ENCODE results near the gene PALM. TPM values are rescaled to one million over a fixed set of nuclear protein-coding genes. Genes with fewer than 3 reads are reported as not detected.
"Not testable (repeated sequence)": the region's sequence is repeated elsewhere in the genome, so short reads cannot be mapped to it uniquely, and the experiment has no call there.

Gene PALM
- polyA plus RNA-seq, 2 of the 4 experiments (the other 2 are of a cell fraction), result 3.0 to 15.7 TPM

GRCh38 chr19:664913-665443 lies 43.8 kb upstream of the PALM start:
- no peak for FAIRE-seq
- WGBS (ENCODE audit: missing lambda C conversion rate), result 8% methylated on average over 2 of the region's 24 CpGs
- no peak overlapping the region for H3K4me3 ChIP-seq
- ATAC-seq, result peak; percentile 69 to 74
- TF ChIP-seq, protein P1, sequence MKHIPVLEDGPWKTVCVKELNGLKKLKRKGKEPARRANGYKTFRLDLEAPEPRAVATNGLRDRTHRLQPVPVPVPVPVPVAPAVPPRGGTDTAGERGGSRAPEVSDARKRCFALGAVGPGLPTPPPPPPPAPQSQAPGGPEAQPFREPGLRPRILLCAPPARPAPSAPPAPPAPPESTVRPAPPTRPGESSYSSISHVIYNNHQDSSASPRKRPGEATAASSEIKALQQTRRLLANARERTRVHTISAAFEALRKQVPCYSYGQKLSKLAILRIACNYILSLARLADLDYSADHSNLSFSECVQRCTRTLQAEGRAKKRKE (CRISPR knock-in tag; IDR thresholded peaks at IDR 0.05; ENCODE audit: low read depth), result no peak
- TF ChIP-seq HOXB13 (CRISPR knock-in tag; IDR thresholded peaks at IDR 0.05; ENCODE audit: low read depth), result no peak
- TF ChIP-seq CBX8 (IDR thresholded peaks at IDR 0.05), result no peak
- TF ChIP-seq RAD21 (conservative IDR thresholded peaks at IDR 0.05 in 1 of 2, IDR thresholded peaks at IDR 0.05 in 1 of 2), result peak; percentile 87 to 90
- no peak for TF ChIP-seq TFCP2L1 (CRISPR knock-in tag; IDR thresholded peaks at IDR 0.05)
- TF ChIP-seq CHD2 (IDR thresholded peaks at IDR 0.05; ENCODE audit: low read length, partially characterized antibody), result no peak
- TF ChIP-seq SMC3 (IDR thresholded peaks at IDR 0.05), result peak; percentile 86
- TF ChIP-seq, protein P2, sequence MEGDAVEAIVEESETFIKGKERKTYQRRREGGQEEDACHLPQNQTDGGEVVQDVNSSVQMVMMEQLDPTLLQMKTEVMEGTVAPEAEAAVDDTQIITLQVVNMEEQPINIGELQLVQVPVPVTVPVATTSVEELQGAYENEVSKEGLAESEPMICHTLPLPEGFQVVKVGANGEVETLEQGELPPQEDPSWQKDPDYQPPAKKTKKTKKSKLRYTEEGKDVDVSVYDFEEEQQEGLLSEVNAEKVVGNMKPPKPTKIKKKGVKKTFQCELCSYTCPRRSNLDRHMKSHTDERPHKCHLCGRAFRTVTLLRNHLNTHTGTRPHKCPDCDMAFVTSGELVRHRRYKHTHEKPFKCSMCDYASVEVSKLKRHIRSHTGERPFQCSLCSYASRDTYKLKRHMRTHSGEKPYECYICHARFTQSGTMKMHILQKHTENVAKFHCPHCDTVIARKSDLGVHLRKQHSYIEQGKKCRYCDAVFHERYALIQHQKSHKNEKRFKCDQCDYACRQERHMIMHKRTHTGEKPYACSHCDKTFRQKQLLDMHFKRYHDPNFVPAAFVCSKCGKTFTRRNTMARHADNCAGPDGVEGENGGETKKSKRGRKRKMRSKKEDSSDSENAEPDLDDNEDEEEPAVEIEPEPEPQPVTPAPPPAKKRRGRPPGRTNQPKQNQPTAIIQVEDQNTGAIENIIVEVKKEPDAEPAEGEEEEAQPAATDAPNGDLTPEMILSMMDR (IDR thresholded peaks at IDR 0.05), result peak; percentile 77
- TF ChIP-seq NPAS2 (CRISPR knock-in tag; IDR thresholded peaks at IDR 0.05; ENCODE audit: borderline replicate concordance), result no peak
- TF ChIP-seq E2F6 (IDR thresholded peaks at IDR 0.05; ENCODE audit: borderline replicate concordance, low read depth), result 0 out of 2 replicates have a peak, but pooled peaks have one; percentile 15
- no peak for TF ChIP-seq POLR2AphosphoS2 (conservative IDR thresholded peaks at IDR 0.05; ENCODE audit: low read length)
- TF ChIP-seq MAX (IDR thresholded peaks at IDR 0.05), result peak; percentile 66
- TF ChIP-seq RARB (CRISPR knock-in tag; IDR thresholded peaks at IDR 0.05), result no peak
- TF ChIP-seq FOSL2 (IDR thresholded peaks at IDR 0.05), result no peak
- TF ChIP-seq FOSL2 (CRISPR knock-in tag; IDR thresholded peaks at IDR 0.05), result no peak
- ChIA-PET POLR2A (interaction anchor here (0.6 kb wide), 1 partner anchor 328 kb away, joined by 3 read pairs; no protein-coding TSS in a partner anchor), CTCF (interaction anchor here (0.6 to 1.4 kb wide), 7 partner anchors 10 to 76 kb away, joined by 3 to 4 read pairs (median 3); no protein-coding TSS in a partner anchor)
- peak; percentile 81 to 86 for DNase-seq (ENCODE audit: low read depth in 1 of 2, low spot score in 1 of 2)
- H3K4me1 ChIP-seq, result peaks cover 24% of the 10 kb centered on the region; the same call in 2 of the 3 replicates
- peak overlapping the region; percentile 76 to 99 for H3K27ac ChIP-seq
- H3K9me3 ChIP-seq, result no peaks in the 10 kb centered on the region
- peak overlapping the region; percentile 96 for H3K4me2 ChIP-seq

DNA sequence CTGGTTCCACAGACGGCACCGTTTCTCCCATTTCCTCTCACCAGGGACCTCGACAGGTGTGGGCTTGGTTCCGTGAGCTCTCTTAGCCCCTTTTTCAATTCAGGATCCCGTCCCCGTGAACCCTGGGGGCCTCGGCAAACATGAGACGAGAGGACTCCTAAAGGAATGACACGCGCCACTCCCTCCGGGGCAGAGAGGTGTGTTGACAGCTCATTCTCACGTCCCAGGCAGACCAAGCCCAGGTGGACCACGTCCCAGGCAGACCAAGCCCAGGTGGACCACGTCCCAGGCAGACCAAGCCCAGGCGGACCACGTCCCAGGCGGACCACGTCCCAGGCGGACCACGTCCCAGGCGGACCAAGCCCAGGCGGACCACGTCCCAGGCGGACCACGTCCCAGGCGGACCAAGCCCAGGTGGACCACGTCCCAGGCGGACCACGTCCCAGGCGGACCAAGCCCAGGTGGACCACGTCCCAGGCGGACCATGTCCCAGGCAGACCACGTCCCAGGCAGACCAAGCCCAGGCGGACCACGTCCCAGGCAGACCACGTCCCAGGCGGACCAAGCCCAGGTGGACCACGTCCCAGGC lies 41.7 kb upstream of the PALM start:
- CTCF ChIA-PET, result interaction anchor here (0.9 to 1.3 kb wide), 2 partner anchors 8 to 67 kb away, joined by 3 to 6 read pairs; no protein-coding TSS in a partner anchor
- H3K9me3 ChIP-seq; DNase-seq (ENCODE audit: low read depth in 1 of 2, low spot score in 1 of 2); H3K4me2 ChIP-seq; FAIRE-seq; POLR2A ChIA-PET; ATAC-seq; H3K4me3 ChIP-seq; H3K27ac ChIP-seq: not testable (repeated sequence)
- H3K4me1 ChIP-seq, result peaks cover 17% of the 10 kb centered on the region; the same call in 1 of the 3 replicates
- 90% methylated on average over 6 of the region's 38 CpGs for WGBS (ENCODE audit: missing lambda C conversion rate)

DNA sequence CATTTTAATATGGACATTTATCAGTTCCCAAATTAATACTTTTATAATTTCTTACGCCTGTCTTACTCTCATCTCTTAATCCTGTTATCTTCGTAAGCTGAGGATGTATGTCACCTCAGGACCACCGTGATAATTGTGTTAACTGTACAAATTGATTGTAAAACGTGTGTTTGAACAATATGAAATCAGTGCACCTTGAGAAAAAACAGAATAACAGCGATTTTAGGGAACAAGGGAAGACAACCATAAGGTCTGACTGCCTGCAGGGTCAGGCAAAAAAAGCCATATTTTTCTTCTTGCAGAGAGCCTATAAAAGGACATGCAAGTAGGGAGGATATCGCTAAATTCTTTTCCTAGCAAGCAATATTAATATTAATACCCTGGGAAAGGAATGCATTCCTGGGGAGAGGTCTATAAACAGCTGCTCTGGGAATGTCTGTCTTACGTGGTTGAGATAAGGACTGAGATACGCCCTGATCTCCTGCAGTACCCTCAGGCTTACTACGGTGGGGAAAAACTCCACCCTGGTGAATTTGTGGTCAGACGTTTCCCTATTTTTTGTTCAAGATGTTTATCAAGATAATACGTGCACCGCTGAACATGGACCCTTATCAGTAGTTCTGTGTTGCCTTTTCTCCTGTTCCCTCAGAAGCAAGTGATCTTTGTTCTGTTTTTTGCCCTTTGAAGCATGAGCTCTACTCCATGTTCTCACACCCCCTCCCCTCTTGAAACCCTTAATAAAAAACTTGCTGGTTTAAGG lies 39.9 kb upstream of the PALM start:
- POLR2A ChIA-PET, ATAC-seq, H3K4me2 ChIP-seq, H3K4me3 ChIP-seq, FAIRE-seq, H3K9me3 ChIP-seq, H3K27ac ChIP-seq: not testable (repeated sequence)
- peak in 1 of 2 experiments; percentile 44 for DNase-seq (ENCODE audit: low read depth in 1 of 2, low spot score in 1 of 2)
- CTCF ChIA-PET, result interaction anchor here (0.8 to 1.3 kb wide), 3 partner anchors 11 to 65 kb away, joined by 3 to 5 read pairs (median 5); no protein-coding TSS in a partner anchor
- peaks cover 13% of the 10 kb centered on the region; the same call in 1 of the 3 replicates for H3K4me1 ChIP-seq
- 48% methylated on average over 12 of the region's 12 CpGs for WGBS (ENCODE audit: missing lambda C conversion rate)
- peak; percentile 12; the same call in 1 of the 2 replicates for TF ChIP-seq GATA3 (IDR thresholded peaks at IDR 0.05; ENCODE audit: borderline replicate concordance)

Data from A549 (cell line).